ENCODE data around the gene SGMS1. TPM values are rescaled to one million over a fixed set of nuclear protein-coding genes. Genes with fewer than 3 reads are reported as not detected.
A peak's percentile ranks its signal among the peaks of the same experiment; 100 is the strongest.
"Not testable (repeated sequence)": the region's sequence is repeated elsewhere in the genome, so short reads cannot be mapped to it uniquely, and the experiment has no call there.

Gene SGMS1
- total RNA-seq, 1 donor from 2014 or later = 18.6 TPM

DNA sequence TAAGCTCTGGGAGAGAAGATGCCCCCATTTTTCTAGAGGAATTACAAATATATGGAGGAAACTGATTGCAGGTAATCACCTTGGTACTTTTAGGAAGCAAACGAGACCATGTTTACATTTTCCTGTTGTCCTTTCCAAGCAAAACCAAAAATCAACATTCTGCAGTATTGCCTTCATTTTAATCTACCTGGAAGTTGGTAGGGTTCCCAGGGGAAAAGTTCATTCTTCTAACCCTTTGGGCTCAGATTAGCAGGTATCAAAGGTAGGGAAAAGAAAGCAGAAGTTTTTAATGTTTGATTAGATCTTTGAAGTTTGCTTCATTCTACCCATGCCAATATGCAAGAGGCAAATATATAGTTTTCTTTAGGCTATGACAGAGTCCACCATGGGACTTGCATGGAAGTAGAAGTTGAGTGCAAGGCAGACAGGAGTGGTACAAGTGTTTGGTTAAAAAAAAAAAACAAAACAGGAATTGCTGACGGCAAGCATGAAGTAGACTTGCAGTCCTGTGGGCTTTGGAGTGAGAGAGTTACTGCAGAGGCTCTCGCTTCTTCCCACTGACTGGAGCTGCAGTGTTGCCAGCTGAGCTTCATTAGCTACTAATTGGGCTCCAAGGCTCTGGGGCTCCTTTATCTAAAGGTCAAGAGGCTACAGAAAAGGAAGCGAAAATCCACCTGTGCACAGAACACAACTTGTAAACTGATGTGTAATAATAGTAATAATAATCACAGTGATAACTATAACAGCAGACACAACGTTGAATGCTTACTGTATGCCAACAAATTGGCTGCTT, 343.5 kb downstream of the SGMS1 start:
- intact Hi-C loops (cut with micrococcal nuclease) = no loop called here
- Mint-ChIP-seq H3K4me3 (no peak overlapping the region), H3K36me3 (ENCODE audit: low read depth) (no peaks in the 10 kb centered on the region), H3K27ac (no peak overlapping the region), H3K4me1 (ENCODE audit: low read depth) (no peaks in the 10 kb centered on the region), H3K9me3 (no peaks in the 10 kb centered on the region), H3K27me3 (ENCODE audit: insufficient read depth) (peaks cover 45% of the 10 kb centered on the region)
- no peak for DNase-seq (ENCODE audit: low spot score)

DNA sequence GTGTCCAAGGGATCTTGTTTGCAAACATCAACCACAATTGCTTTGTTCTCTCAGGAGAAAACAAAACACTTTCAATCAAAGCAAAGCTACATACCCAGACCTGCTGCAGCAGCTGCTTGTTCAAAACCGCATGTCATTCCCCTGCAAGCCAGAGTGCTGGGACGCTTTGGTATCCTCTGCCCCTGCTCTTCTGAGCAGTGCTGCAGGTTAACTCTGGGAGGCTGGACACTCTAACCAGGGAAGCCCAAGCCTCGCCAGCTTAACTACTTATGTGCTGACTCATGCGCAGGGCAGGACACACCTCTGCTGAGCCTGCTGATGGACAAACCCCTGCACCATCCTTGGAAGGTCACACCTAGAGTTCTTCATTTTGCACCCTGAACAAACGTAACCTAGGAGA, 344.3 kb downstream of the SGMS1 start:
- H3K36me3 Mint-ChIP-seq (ENCODE audit: low read depth) = no peaks in the 10 kb centered on the region
- H3K9me3 Mint-ChIP-seq = no peaks in the 10 kb centered on the region
- H3K27me3 Mint-ChIP-seq (ENCODE audit: insufficient read depth) = peaks cover 43% of the 10 kb centered on the region
- intact Hi-C loops (cut with micrococcal nuclease) = loop anchor here (5.0 kb wide), 1 partner anchor 138 kb away; no protein-coding TSS in a partner anchor
- no peaks in the 10 kb centered on the region for H3K4me1 Mint-ChIP-seq (ENCODE audit: low read depth)
- H3K4me3 Mint-ChIP-seq = no peak overlapping the region
- DNase-seq (ENCODE audit: low spot score) = no peak
- no peak overlapping the region for H3K27ac Mint-ChIP-seq

DNA sequence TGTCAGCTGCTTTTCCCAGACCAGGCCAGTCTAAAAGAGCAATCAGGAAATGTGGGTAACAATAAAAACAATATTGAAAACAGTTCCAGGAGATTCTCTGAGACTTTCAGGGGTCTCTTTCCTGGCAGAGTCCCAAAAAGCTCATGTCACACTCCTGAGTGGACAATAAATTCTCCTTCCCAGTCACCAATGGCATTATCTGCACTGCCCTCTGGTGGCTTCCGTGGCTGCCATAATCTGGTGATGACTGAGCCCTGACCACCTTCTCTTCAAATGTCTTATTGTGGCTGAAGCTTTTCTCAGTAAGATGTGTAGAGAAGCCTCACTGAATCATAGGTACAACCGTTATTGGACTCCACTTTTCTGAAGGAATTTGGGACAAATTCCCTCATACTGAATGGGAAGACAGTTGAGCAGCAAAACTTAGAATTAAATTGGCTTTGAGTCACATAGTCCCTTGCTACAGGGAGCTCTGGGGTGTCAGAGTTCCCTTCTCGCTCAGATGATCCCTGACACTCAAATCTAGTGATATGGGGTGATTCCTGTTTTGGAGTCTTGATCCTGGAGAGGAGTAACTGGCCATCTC, 348.0 kb downstream of the SGMS1 start:
- Mint-ChIP-seq H3K4me1 (ENCODE audit: low read depth) (no peaks in the 10 kb centered on the region), H3K27ac (no peak overlapping the region), H3K27me3 (ENCODE audit: insufficient read depth) (peaks cover 18% of the 10 kb centered on the region), H3K36me3 (ENCODE audit: low read depth) (no peaks in the 10 kb centered on the region), H3K4me3 (no peak overlapping the region), H3K9me3 (peaks cover 3% of the 10 kb centered on the region)
- intact Hi-C loops (cut with micrococcal nuclease) = loop anchor here (5.0 kb wide), 1 partner anchor 142 kb away; no protein-coding TSS in a partner anchor
- DNase-seq (ENCODE audit: low spot score) = peak; percentile 5

DNA sequence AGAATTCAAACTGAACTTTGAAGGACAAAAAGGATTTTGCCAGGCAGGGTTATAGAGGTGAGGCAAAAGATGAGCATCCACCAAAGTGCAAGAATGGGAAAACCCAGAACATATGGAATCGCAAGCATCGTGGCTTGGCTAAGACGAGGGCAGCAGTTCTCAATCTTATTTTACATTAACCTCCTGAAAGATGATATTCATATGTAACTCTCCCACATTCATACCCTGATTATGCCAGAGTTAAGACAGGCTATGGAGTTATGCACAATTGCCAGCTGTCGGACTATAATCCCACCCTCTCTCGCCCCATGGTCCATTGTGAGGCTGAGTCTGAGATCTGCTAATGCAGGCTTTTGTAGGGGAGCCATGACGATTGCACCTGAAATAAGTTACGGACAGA, 351.2 kb downstream of the SGMS1 start:
- intact Hi-C loops (cut with micrococcal nuclease) = no loop called here
- peaks cover 3% of the 10 kb centered on the region for H3K9me3 Mint-ChIP-seq

DNA sequence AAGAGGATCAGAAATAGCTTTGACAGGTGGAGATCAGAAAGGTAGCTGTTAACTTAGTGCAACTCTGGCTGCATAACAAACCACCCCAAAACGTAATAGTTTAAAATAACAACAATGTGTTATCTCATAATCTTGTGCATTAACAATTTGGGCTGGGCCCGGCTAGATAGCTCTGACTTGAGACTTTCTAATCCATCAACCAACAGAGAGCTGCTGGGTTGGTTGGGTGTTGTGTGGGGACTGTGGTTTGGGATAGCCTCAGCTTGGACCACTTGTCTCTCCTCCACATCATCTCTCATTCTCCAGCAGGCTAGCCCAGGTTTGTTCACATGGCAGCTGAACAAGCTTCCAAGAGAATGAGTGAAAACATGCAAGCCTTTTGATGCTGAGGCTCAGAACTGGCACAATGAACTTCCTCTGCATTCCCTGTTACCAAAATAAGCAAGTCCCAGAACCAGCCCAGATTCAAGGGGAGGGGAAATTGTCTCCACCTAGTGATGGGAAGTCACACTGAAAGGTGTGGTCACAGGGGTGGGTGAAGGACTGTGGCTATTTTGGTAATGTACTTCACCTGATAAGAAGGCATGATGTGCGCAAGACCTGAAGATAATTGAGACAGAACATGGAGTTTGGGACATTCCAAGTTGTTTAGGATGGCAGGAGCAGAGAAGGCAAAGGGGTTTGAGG, 352.0 kb downstream of the SGMS1 start:
- no peak overlapping the region for H3K4me3 Mint-ChIP-seq
- H3K27me3 Mint-ChIP-seq (ENCODE audit: insufficient read depth) = peaks cover 16% of the 10 kb centered on the region
- intact Hi-C loops (cut with micrococcal nuclease) = no loop called here
- no peaks in the 10 kb centered on the region for H3K4me1 Mint-ChIP-seq (ENCODE audit: low read depth)
- no peak overlapping the region for H3K27ac Mint-ChIP-seq
- DNase-seq (ENCODE audit: low spot score) = no peak
- H3K36me3 Mint-ChIP-seq (ENCODE audit: low read depth) = no peaks in the 10 kb centered on the region
- H3K9me3 Mint-ChIP-seq = peaks cover 3% of the 10 kb centered on the region

More for the DNA sequence above, 351.2 kb downstream of the SGMS1 start:
- Mint-ChIP-seq H3K36me3 (ENCODE audit: low read depth) (no peaks in the 10 kb centered on the region), H3K27ac (no peak overlapping the region), H3K4me1 (ENCODE audit: low read depth) (no peaks in the 10 kb centered on the region), H3K27me3 (ENCODE audit: insufficient read depth) (peaks cover 19% of the 10 kb centered on the region), H3K4me3 (no peak overlapping the region)
- DNase-seq (ENCODE audit: low spot score) = no peak

DNA sequence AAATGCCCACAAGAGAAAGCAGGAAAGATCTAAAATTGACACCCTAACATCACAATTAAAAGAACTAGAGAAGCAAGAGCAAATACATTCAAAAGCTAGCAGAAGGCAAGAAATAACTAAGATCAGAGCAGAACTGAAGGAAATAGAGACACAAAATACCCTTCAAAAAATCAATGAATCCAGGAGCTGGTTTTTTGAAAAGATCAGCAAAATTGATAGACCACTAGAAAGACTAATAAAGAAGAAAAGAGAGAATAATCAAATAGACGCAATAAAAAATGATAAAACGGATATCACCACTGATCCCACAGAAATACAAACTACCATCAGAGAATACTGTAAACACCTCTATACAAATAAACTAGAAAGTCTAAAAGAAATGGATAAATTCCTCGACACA, 355.9 kb downstream of the SGMS1 start:
- H3K4me3 Mint-ChIP-seq; H3K27ac Mint-ChIP-seq; intact Hi-C loops (cut with micrococcal nuclease); H3K9me3 Mint-ChIP-seq; H3K4me1 Mint-ChIP-seq (ENCODE audit: low read depth); DNase-seq (ENCODE audit: low spot score); H3K36me3 Mint-ChIP-seq (ENCODE audit: low read depth): not testable (repeated sequence)
- peaks cover 18% of the 10 kb centered on the region for H3K27me3 Mint-ChIP-seq (ENCODE audit: insufficient read depth)

DNA sequence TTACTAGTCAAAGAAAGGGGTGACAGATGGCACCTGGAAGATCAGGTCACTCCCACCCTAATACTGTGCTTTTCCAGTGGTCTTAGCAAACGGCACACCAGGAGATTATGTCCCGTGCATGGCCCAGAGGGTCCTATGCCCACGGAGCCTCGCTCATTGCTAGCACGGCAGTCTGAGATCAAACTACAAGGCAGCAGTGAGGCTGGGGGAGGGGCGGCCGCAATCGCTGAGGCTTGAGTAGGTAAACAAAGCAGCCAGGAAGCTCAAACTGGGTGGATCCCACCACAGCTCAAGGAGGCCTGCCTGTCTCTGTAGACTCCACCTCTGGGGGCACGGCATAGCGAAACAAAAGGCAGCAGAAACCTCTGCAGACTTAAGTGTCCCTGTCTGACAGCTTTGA, 361.1 kb downstream of the SGMS1 start:
- H3K27me3 Mint-ChIP-seq (ENCODE audit: insufficient read depth) = peaks cover 19% of the 10 kb centered on the region

DNA sequence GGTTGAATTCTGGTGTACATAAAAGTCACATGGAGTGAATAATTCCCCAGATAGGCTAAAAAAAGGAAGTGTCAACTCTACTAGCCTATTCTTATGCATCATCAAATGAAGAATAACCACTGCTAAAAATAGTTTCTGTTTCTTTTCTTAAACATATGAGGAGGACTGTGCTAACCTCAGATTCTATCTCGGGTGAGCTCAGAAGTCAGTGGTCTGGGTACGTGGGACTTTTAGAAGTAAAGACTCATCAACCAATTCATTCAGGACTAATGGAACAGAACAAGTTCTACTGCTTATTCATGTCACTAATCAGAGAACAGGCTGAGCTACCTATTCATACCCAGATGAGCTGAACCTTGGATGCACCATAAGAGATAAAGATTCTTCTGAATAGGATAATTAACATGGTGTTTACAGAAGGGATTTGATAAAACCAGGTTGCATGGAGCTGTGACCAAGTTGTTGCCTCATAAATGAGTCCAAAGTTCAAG, 362.9 kb downstream of the SGMS1 start:
- no peaks in the 10 kb centered on the region for H3K9me3 Mint-ChIP-seq

More for the DNA sequence above, 361.1 kb downstream of the SGMS1 start:
- intact Hi-C loops (cut with micrococcal nuclease) = loop anchor here (5.0 kb wide), 1 partner anchor 135 kb away; no protein-coding TSS in a partner anchor
- H3K4me1 Mint-ChIP-seq (ENCODE audit: low read depth) = peaks cover 20% of the 10 kb centered on the region
- not testable (repeated sequence) for H3K9me3 Mint-ChIP-seq; H3K36me3 Mint-ChIP-seq (ENCODE audit: low read depth); H3K27ac Mint-ChIP-seq; DNase-seq (ENCODE audit: low spot score); H3K4me3 Mint-ChIP-seq

More for the DNA sequence above, 362.9 kb downstream of the SGMS1 start:
- Mint-ChIP-seq H3K4me3 (no peak overlapping the region), H3K27ac (peak overlapping the region; percentile 23), H3K4me1 (ENCODE audit: low read depth) (peaks cover 20% of the 10 kb centered on the region), H3K36me3 (ENCODE audit: low read depth) (peaks cover 2% of the 10 kb centered on the region), H3K27me3 (ENCODE audit: insufficient read depth) (peaks cover 27% of the 10 kb centered on the region)
- no peak for DNase-seq (ENCODE audit: low spot score)
- intact Hi-C loops (cut with micrococcal nuclease) = loop anchor here (1.0 to 5.0 kb wide), 6 partner anchors 36 to 376 kb away; no protein-coding TSS in a partner anchor

Other genes starting within 250 kb of the SGMS1 start
- 2.9 and 4.0 TPM in 2 replicates for gene ASAH2B, start 116.0 kb upstream of the SGMS1 start, total RNA-seq

Data from activated T-helper 1 cell treated with anti-CD3 and anti-CD28 coated beads, Interleukin-12 subunit alpha, Interleukin-12 subunit beta, Interleukin-2, Interleukin-4 antibody, amounts not matched to agents 30 ng/mL and 10 ng/mL and 1 ng/mL, durations not matched to agents 14 hours and 24 hours and 36 hours (primary cell).